ENCODE results near the gene CACNA1C. TPM values are rescaled to one million over a fixed set of nuclear protein-coding genes. Genes with fewer than 3 reads are reported as not detected.

CACNA1C gene
- total and polyA plus RNA-seq, 8 donors = 0.31 to 55.8 (median 7.2) TPM

GRCh38 chr12:2118061-2118460 lies 65.3 kb downstream of the CACNA1C start:
- Histone ChIP-seq H3K4me1 (peaks cover 0 to 52% (median 18%) of the 10 kb centered on the region in 4 donors), H3K36me3 (peaks cover 0 to 17% (median 0%) of the 10 kb centered on the region in 4 donors), H3K27me3 (no peaks in the 10 kb centered on the region), H3K4me3 (no peak overlapping the region), H3K9me3 (no peaks in the 10 kb centered on the region), H3K27ac (peak overlapping the region in 1 of 5 donors; percentile 62)
- DNase-seq = no peak
- intact Hi-C loops (cut with DNase I; ENCODE audit: low total_unique reads) = no loop called here
- WGBS, 5 donors = 72 to 88% (median 83%) methylated on average over 5 of the region's 5 CpGs
- TF ChIP-seq POLR2A (IDR thresholded peaks at IDR 0.05) = no peak
- no peak for TF ChIP-seq CTCF (IDR thresholded peaks at IDR 0.05)
- no peak for TF ChIP-seq EP300 (IDR thresholded peaks at IDR 0.05)
- no peak for TF ChIP-seq POLR2AphosphoS5 (IDR thresholded peaks at IDR 0.05)

GRCh38 chr12:2118481-2119255 lies 65.9 kb downstream of the CACNA1C start:
- H3K9me3 ChIP-seq = no peaks in the 10 kb centered on the region
- TF ChIP-seq POLR2AphosphoS5 (IDR thresholded peaks at IDR 0.05) (no peak), CTCF (IDR thresholded peaks at IDR 0.05) (no peak), EP300 (IDR thresholded peaks at IDR 0.05) (no peak), POLR2A (IDR thresholded peaks at IDR 0.05) (no peak)
- H3K27ac ChIP-seq = peak overlapping the region in 4 of 5 donors; percentile 46 to 65 (median 60)
- peaks cover 0 to 46% (median 18%) of the 10 kb centered on the region in 4 donors for H3K4me1 ChIP-seq
- H3K4me3 ChIP-seq = no peak overlapping the region
- 67 to 86% (median 81%) methylated on average over 9 to 12 of the region's 12 CpGs for WGBS, 5 donors
- H3K36me3 ChIP-seq = peaks cover 0 to 17% (median 0%) of the 10 kb centered on the region in 4 donors
- no peaks in the 10 kb centered on the region for H3K27me3 ChIP-seq
- DNase-seq = no peak
- intact Hi-C loops (cut with DNase I; ENCODE audit: low total_unique reads) = no loop called here

GRCh38 chr12:2119266-2119665 lies 66.5 kb downstream of the CACNA1C start:
- H3K4me1 ChIP-seq = peaks cover 0 to 46% (median 18%) of the 10 kb centered on the region in 4 donors
- DNase-seq = no peak
- no peak for TF ChIP-seq CTCF (IDR thresholded peaks at IDR 0.05)
- no peak overlapping the region for H3K4me3 ChIP-seq
- peak overlapping the region in 4 of 5 donors; percentile 46 to 65 (median 60) for H3K27ac ChIP-seq
- no peaks in the 10 kb centered on the region for H3K27me3 ChIP-seq
- peaks cover 0 to 17% (median 0%) of the 10 kb centered on the region in 4 donors for H3K36me3 ChIP-seq
- no peaks in the 10 kb centered on the region for H3K9me3 ChIP-seq
- intact Hi-C loops (cut with DNase I; ENCODE audit: low total_unique reads) = no loop called here
- WGBS, 5 donors = 72 to 90% (median 87%) methylated on average over 7 of the region's 7 CpGs

- Histone ChIP-seq H3K36me3 (peaks cover 0 to 8% (median 0%) of the 10 kb centered on the region in 4 donors), H3K27me3 (no peaks in the 10 kb centered on the region), H3K4me1 (peaks cover 0 to 50% (median 18%) of the 10 kb centered on the region in 4 donors), H3K4me3 (no peak overlapping the region), H3K9me3 (no peaks in the 10 kb centered on the region), H3K27ac (peak overlapping the region in 1 of 5 donors; percentile 8)
- 78 to 90% (median 88%) methylated on average over 20 of the region's 20 CpGs for WGBS, 5 donors
- intact Hi-C loops (cut with DNase I; ENCODE audit: low total_unique reads) = no loop called here
- no peak for DNase-seq
- TF ChIP-seq POLR2A (IDR thresholded peaks at IDR 0.05) (no peak), POLR2AphosphoS5 (IDR thresholded peaks at IDR 0.05) (peak in 1 of 3 donors; percentile 16), CTCF (IDR thresholded peaks at IDR 0.05) (no peak)
Observed at GRCh38 chr12:2120982-2121758, 68.4 kb downstream of the CACNA1C start.
